Uterus (tissue), 4 donors: ENCODE data around the gene CUTA. TPM values are rescaled to one million over a fixed set of nuclear protein-coding genes. Genes with fewer than 3 reads are reported as not detected.
A peak's percentile ranks its signal among the peaks of the same experiment; 100 is the strongest.
"Not testable (repeated sequence)": the region's sequence is repeated elsewhere in the genome, so short reads cannot be mapped to it uniquely, and the experiment has no call there.

Source experiments
- DNase-seq, 2 donors: peaks; one replicate each; pipeline ENCODE4 v3.0.0-alpha.2; 2019 to 2020
- H3K27ac ChIP-seq, 2 donors: fragments of 200-600 bp; sonication (generic); 1 replicate in 1 of 2; 2 replicates in 1 of 2; pipeline ENCODE4 v1.5.1; 2016 to 2018
- H3K27me3 ChIP-seq, 2 donors: fragments of 200-600 bp; sonication (generic); one replicate each; pipeline ENCODE4 v1.5.1; 2018 to 2019; ENCODE audit warnings: control low read depth in 1 of 2
- H3K36me3 ChIP-seq, 2 donors: fragments of 200-600 bp; sonication (generic); one replicate each; pipeline ENCODE4 v1.5.1; 2019; ENCODE audit warnings: control low read depth in 1 of 2
- H3K4me1 ChIP-seq, 2 donors: fragments of 200-600 bp; sonication (generic); one replicate each; pipeline ENCODE4 v1.5.1; 2018 to 2019; ENCODE audit warnings: control low read depth in 1 of 2
- H3K4me3 ChIP-seq, 2 donors: fragments of 200-600 bp; sonication (generic); 1 replicate in 1 of 2; 2 replicates in 1 of 2; pipeline ENCODE4 v1.5.1; 2018 to 2019; ENCODE audit warnings: mild to moderate bottlenecking in 1 of 2
- H3K9me3 ChIP-seq, 2 donors: fragments of 200-600 bp; sonication (generic); one replicate each; pipeline ENCODE4 v1.5.1; 2019; ENCODE audit warnings: control low read depth in 1 of 2
- POLR2A ChIP-seq, 2 donors: fragments of 450-650 bp; IDR thresholded peaks; one replicate each; pipeline ENCODE4 v1.6.1; 2016; ENCODE audit warnings: antibody characterized with exemption in 2 of 2, mild to moderate bottlenecking in 1 of 2, moderate library complexity in 1 of 2
- intact Hi-C: fragments of 100-400 bp; cut with DNase I; formaldehyde crosslinking; loops from one replicate; pipeline ENCODE4 v1.15.1; 2023; ENCODE audit warnings: low total_unique reads
- total RNA-seq, 4 donors: library from RNA; depleted of rRNA in 3 of 4; stranded (reverse); fragments of >200 nt in 3 of 4; gene quantifications; one replicate each; pipeline versions ENCODE4 v1.1.0 to v1.2.4, GENCODE V29; 2014 to 2023
- TF ChIP-seq, protein P1 (sequence below), 4 experiments: fragments of 200-600 bp in 2 of 4; fragments of 450-650 bp in 2 of 4; sonication (generic) in 2 of 4; IDR thresholded peaks; one replicate each; pipeline ENCODE4 v1.5.1; 2016 to 2019; ENCODE audit warnings: antibody characterized with exemption in 4 of 4, mild to moderate bottlenecking in 2 of 4, moderate library complexity in 1 of 4
- donor health status: DM: yes; HTN: yes; CAD: no.

The CUTA gene
- total RNA-seq, 4 donors from 2014 or later: 10.8 to 135 (median 72.7) TPM

DNA sequence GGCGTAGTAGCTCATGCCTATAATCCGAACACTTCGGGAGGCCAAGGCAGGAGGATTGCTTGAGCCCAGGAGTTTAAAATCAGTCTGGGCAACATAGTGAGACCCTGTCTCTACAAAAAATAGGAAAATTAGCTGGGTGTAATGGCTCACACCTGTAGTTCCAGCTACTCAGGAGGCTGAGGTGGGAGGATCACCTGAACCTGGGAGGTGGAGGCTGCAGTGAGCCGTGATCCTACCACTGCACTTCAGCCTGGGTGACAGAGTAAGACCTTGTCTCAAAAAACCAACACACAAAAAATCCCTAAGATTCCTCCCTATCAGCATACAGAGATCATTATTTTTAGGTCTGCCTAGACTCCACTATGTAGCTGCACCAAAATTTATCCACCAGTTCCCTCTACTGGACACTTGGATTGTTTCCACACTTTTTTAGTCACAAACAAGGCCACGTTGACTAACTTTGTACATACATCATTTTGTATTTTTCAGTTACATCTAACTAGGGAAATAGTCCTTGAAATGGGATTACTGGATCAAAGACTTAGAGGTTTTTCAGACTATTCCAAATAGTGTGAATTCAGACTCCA, 10.7 kb downstream of the CUTA start:
- Histone ChIP-seq H3K4me3 (no peak overlapping the region), H3K27ac (no peak overlapping the region), H3K9me3 (no peaks in the 10 kb centered on the region), H3K36me3 (no peaks in the 10 kb centered on the region), H3K4me1 (no peaks in the 10 kb centered on the region), H3K27me3 (no peaks in the 10 kb centered on the region)
- DNase-seq: no peak
- TF ChIP-seq POLR2A (IDR thresholded peaks at IDR 0.05): no peak
- TF ChIP-seq, protein P1, sequence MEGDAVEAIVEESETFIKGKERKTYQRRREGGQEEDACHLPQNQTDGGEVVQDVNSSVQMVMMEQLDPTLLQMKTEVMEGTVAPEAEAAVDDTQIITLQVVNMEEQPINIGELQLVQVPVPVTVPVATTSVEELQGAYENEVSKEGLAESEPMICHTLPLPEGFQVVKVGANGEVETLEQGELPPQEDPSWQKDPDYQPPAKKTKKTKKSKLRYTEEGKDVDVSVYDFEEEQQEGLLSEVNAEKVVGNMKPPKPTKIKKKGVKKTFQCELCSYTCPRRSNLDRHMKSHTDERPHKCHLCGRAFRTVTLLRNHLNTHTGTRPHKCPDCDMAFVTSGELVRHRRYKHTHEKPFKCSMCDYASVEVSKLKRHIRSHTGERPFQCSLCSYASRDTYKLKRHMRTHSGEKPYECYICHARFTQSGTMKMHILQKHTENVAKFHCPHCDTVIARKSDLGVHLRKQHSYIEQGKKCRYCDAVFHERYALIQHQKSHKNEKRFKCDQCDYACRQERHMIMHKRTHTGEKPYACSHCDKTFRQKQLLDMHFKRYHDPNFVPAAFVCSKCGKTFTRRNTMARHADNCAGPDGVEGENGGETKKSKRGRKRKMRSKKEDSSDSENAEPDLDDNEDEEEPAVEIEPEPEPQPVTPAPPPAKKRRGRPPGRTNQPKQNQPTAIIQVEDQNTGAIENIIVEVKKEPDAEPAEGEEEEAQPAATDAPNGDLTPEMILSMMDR (IDR thresholded peaks at IDR 0.05): peak in 1 of 4 experiments; percentile 26
- intact Hi-C loops: no loop called here

DNA sequence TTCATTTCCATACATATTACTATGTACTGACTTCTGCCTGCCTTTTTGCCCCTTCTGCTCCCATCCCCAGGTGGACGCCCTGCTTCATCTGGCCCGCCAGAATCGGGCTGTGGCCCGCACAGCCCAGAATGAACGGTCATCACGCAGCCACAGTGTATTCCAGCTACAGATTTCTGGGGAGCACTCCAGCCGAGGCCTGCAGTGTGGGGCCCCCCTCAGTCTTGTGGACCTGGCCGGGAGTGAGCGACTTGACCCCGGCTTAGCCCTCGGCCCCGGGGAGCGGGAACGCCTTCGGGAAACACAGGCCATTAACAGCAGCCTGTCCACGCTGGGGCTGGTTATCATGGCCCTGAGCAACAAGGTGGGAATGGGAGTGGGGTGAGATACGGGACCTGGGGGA, 11.8 kb downstream of the CUTA start:
- H3K27me3 ChIP-seq: no peaks in the 10 kb centered on the region
- H3K9me3 ChIP-seq: no peaks in the 10 kb centered on the region
- H3K4me3 ChIP-seq: no peak overlapping the region
- no peaks in the 10 kb centered on the region for H3K4me1 ChIP-seq
- H3K27ac ChIP-seq: no peak overlapping the region
- H3K36me3 ChIP-seq: no peaks in the 10 kb centered on the region
- TF ChIP-seq, protein P1 (IDR thresholded peaks at IDR 0.05): no peak
- no peak for TF ChIP-seq POLR2A (IDR thresholded peaks at IDR 0.05)
- DNase-seq: no peak
- intact Hi-C loops: no loop called here

- TF ChIP-seq, protein P1 (IDR thresholded peaks at IDR 0.05): no peak
- TF ChIP-seq POLR2A (IDR thresholded peaks at IDR 0.05): no peak
These were observed 12.4 kb downstream of the CUTA start for GRCh38 chr6:33405386-33405940.

DNA sequence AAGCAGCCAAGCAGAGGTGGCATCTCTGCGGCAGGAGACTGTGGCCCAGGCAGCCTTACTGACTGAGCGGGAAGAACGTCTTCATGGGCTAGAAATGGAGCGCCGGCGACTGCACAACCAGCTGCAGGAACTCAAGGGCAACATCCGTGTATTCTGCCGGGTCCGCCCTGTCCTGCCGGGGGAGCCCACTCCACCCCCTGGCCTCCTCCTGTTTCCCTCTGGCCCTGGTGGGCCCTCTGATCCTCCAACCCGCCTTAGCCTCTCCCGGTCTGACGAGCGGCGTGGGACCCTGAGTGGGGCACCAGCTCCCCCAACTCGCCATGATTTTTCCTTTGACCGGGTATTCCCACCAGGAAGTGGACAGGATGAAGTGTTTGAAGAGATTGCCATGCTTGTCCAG, 13.0 kb downstream of the CUTA start:
- Histone ChIP-seq H3K4me3 (no peak overlapping the region), H3K27ac (no peak overlapping the region), H3K4me1 (no peaks in the 10 kb centered on the region), H3K27me3 (no peaks in the 10 kb centered on the region), H3K9me3 (no peaks in the 10 kb centered on the region), H3K36me3 (no peaks in the 10 kb centered on the region)
- TF ChIP-seq POLR2A (IDR thresholded peaks at IDR 0.05): no peak
- TF ChIP-seq, protein P1 (IDR thresholded peaks at IDR 0.05): no peak
- intact Hi-C loops: no loop called here
- no peak for DNase-seq

More at GRCh38 chr6:33405386-33405940, 12.4 kb downstream of the CUTA start:
- H3K4me3 ChIP-seq: no peak overlapping the region
- no peaks in the 10 kb centered on the region for H3K27me3 ChIP-seq
- intact Hi-C loops: no loop called here
- H3K36me3 ChIP-seq: no peaks in the 10 kb centered on the region
- no peaks in the 10 kb centered on the region for H3K4me1 ChIP-seq
- H3K27ac ChIP-seq: no peak overlapping the region
- no peaks in the 10 kb centered on the region for H3K9me3 ChIP-seq
- no peak for DNase-seq

- H3K27me3 ChIP-seq, H3K4me3 ChIP-seq, DNase-seq, H3K4me1 ChIP-seq, H3K27ac ChIP-seq, H3K9me3 ChIP-seq, intact Hi-C loops, H3K36me3 ChIP-seq: not testable (repeated sequence)
These were observed 18.0 kb downstream of the CUTA start for GRCh38 chr6:33399881-33400280.

GRCh38 chr6:33398601-33399000, 19.3 kb downstream of the CUTA start:
- H3K9me3 ChIP-seq, H3K27ac ChIP-seq, H3K27me3 ChIP-seq, DNase-seq, H3K36me3 ChIP-seq, H3K4me3 ChIP-seq, intact Hi-C loops, H3K4me1 ChIP-seq: not testable (repeated sequence)
